OCI-LY1 (cell line): Measurements from ENCODE around the gene TIMM50.
"Not testable (repeated sequence)": the region's sequence is repeated elsewhere in the genome, so short reads cannot be mapped to it uniquely, and the experiment has no call there.

Experiments
- H2AFZ ChIP-seq: fragments of 200-600 bp; sonication (generic), shearing (Covaris generic); 2 replicates; pipeline ENCODE4 v1.6.0; 2014; ENCODE audit warnings: antibody characterized with exemption, mild to moderate bottlenecking, low read length
- H3F3A ChIP-seq: fragments of 200-600 bp; sonication (generic), shearing (Covaris generic); 2 replicates; pipeline ENCODE4 v1.6.0; 2014; ENCODE audit warnings: mild to moderate bottlenecking, antibody characterized with exemption, low read length, moderate library complexity; ENCODE audit not compliant: insufficient read depth
- H3K27ac ChIP-seq: fragments of 200-600 bp; sonication (generic); 2 replicates; pipeline ENCODE4 v1.5.1; 2014; ENCODE audit warnings: low read length, mixed run types, mild to moderate bottlenecking, low read depth; ENCODE audit not compliant: poor library complexity, severe bottlenecking
- H3K27me3 ChIP-seq: fragments of 200-600 bp; sonication (generic); 2 replicates; pipeline ENCODE4 v1.6.0; 2014; ENCODE audit warnings: antibody characterized with exemption, mild to moderate bottlenecking, low read length, moderate library complexity; ENCODE audit not compliant: insufficient read depth
- H3K36me3 ChIP-seq: fragments of 200-600 bp; sonication (generic); 2 replicates; pipeline ENCODE4 v1.6.1; 2014; ENCODE audit warnings: mild to moderate bottlenecking, antibody characterized with exemption, low read length, moderate library complexity, mixed read lengths; ENCODE audit not compliant: insufficient read depth
- H3K4me1 ChIP-seq: fragments of 200-600 bp; sonication (generic); 2 replicates; pipeline ENCODE4 v1.5.1; 2014; ENCODE audit warnings: mild to moderate bottlenecking, low read length, moderate library complexity; ENCODE audit not compliant: insufficient read depth, severe bottlenecking
- H3K4me2 ChIP-seq: fragments of 200-600 bp; sonication (generic), shearing (Covaris generic); 2 replicates; pipeline ENCODE4 v1.6.1; 2014; ENCODE audit warnings: low read length
- H3K4me3 ChIP-seq: fragments of 200-600 bp; sonication (generic); 2 replicates; pipeline ENCODE4 v1.5.1; 2014; ENCODE audit warnings: low read length, low read depth, mild to moderate bottlenecking, mixed read lengths; ENCODE audit not compliant: poor library complexity, severe bottlenecking
- H3K79me2 ChIP-seq: fragments of 200-600 bp; shearing (Covaris generic); 2 replicates; pipeline ENCODE4 v1.6.1; 2016; ENCODE audit warnings: mixed run types, low read length, mixed read lengths; ENCODE audit not compliant: insufficient read depth
- H3K9ac ChIP-seq: fragments of 200-600 bp; sonication (generic), shearing (Covaris generic); 2 replicates; pipeline ENCODE4 v1.6.1; 2014; ENCODE audit warnings: mild to moderate bottlenecking, low read length, mixed read lengths
- H3K9me2 ChIP-seq: fragments of 200-600 bp; sonication (generic), shearing (Covaris generic); 2 replicates; pipeline ENCODE4 v1.6.1; 2014; ENCODE audit warnings: low read depth, mild to moderate bottlenecking, low read length, mixed read lengths
- H3K9me3 ChIP-seq: fragments of 200-600 bp; shearing (Covaris generic); 2 replicates; pipeline ENCODE4 v1.6.1; 2014; ENCODE audit warnings: low read length, mixed read lengths
- H4K20me1 ChIP-seq: fragments of 200-600 bp; sonication (generic), shearing (Covaris generic); 2 replicates; pipeline ENCODE4 v1.6.0; 2016; ENCODE audit warnings: mild to moderate bottlenecking, low read length; ENCODE audit not compliant: insufficient read depth
- CTCF ChIP-seq: fragments of 200-600 bp; sonication (generic), shearing (Covaris generic); IDR thresholded peaks from 2 replicates; pipeline ENCODE4 v1.5.1; 2017; ENCODE audit warnings: mild to moderate bottlenecking, antibody characterized with exemption, low read length, moderate library complexity, mixed read lengths
- EZH2 ChIP-seq: fragments of 200-600 bp; sonication (generic), shearing (Covaris generic); IDR thresholded peaks from 2 replicates; pipeline ENCODE4 v1.8.0; 2017; ENCODE audit warnings: borderline replicate concordance, mixed run types, mild to moderate bottlenecking, antibody characterized with exemption, low read length, moderate library complexity, mixed read lengths

The TIMM50 gene

GRCh38 chr19:39446365-39447084, 34.1 kb upstream of the TIMM50 start:
- Histone ChIP-seq H3K4me2 (peak overlapping the region; percentile 80), H2AFZ (no peak overlapping the region), H3K9me2 (no peaks in the 10 kb centered on the region), H3K36me3 (peaks cover 26% of the 10 kb centered on the region; the same call in 1 of the 2 replicates), H3K27me3 (no peaks in the 10 kb centered on the region), H3K9me3 (no peaks in the 10 kb centered on the region), H3K79me2 (peaks cover 59% of the 10 kb centered on the region), H3K4me1 (peaks cover 46% of the 10 kb centered on the region), H3K9ac (peak overlapping the region; percentile 91), H4K20me1 (no peaks in the 10 kb centered on the region), H3K4me3 (peak overlapping the region; percentile 85), H3F3A (no peaks in the 10 kb centered on the region), H3K27ac (peak overlapping the region; percentile 66)
- TF ChIP-seq CTCF (no peak), EZH2 (no peak)

- H3K9ac ChIP-seq: peak overlapping the region; percentile 44; the same call in 1 of the 2 replicates
- H3K27me3 ChIP-seq: no peaks in the 10 kb centered on the region
- peaks cover 44% of the 10 kb centered on the region for H3K36me3 ChIP-seq
- no peaks in the 10 kb centered on the region for H4K20me1 ChIP-seq
- peak overlapping the region; percentile 80 for H3K4me2 ChIP-seq
- H3K27ac ChIP-seq: peak overlapping the region; percentile 70
- no peaks in the 10 kb centered on the region for H3F3A ChIP-seq
- H3K9me2 ChIP-seq: no peaks in the 10 kb centered on the region
- peaks cover 69% of the 10 kb centered on the region for H3K79me2 ChIP-seq
- TF ChIP-seq CTCF: no peak
- TF ChIP-seq EZH2: no peak
- H3K4me3 ChIP-seq: peak overlapping the region; percentile 85
- peaks cover 46% of the 10 kb centered on the region for H3K4me1 ChIP-seq
- H3K9me3 ChIP-seq: no peaks in the 10 kb centered on the region
- no peak overlapping the region for H2AFZ ChIP-seq
These were observed 32.4 kb upstream of the TIMM50 start for GRCh38 chr19:39448271-39448670.

GRCh38 chr19:39449116-39449797, 31.4 kb upstream of the TIMM50 start:
- Histone ChIP-seq H3K9ac (peak overlapping the region; percentile 35; the same call in 1 of the 2 replicates), H3K4me1 (peaks cover 46% of the 10 kb centered on the region), H3K36me3 (peaks cover 54% of the 10 kb centered on the region), H3K4me3 (peak overlapping the region; percentile 42), H3K9me3 (no peaks in the 10 kb centered on the region), H3F3A (no peaks in the 10 kb centered on the region), H2AFZ (no peak overlapping the region), H3K4me2 (peak overlapping the region; percentile 63), H3K79me2 (peaks cover 69% of the 10 kb centered on the region), H4K20me1 (no peaks in the 10 kb centered on the region), H3K9me2 (no peaks in the 10 kb centered on the region), H3K27me3 (no peaks in the 10 kb centered on the region), H3K27ac (peak overlapping the region; percentile 70)
- no peak for TF ChIP-seq CTCF
- no peak for TF ChIP-seq EZH2

DNA sequence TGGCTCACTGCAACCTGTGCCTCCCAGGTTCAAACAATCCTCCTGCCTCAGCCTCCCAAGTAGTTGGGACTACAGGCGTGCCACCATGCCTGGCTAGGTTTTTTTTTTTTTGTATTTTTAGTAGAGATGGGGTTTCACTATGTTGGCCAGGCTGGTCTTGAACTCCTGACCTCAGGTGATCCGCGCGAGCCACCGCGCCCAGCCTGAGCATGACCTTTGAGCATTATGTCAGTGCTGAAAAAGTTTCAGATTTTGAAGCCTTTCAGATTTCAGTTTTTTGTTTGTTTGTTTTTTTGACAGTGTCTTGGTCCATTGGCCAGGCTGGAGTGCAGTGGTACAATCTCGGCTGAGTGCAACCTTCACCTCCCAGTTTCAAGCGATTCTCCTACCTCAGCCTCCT, 29.4 kb upstream of the TIMM50 start:
- peaks cover 67% of the 10 kb centered on the region for H3K79me2 ChIP-seq
- H3K4me1 ChIP-seq: peaks cover 41% of the 10 kb centered on the region
- H3F3A ChIP-seq, H3K9ac ChIP-seq, H4K20me1 ChIP-seq, H3K4me2 ChIP-seq, H2AFZ ChIP-seq, H3K27me3 ChIP-seq, H3K4me3 ChIP-seq, H3K9me3 ChIP-seq, H3K9me2 ChIP-seq, H3K27ac ChIP-seq: not testable (repeated sequence)
- H3K36me3 ChIP-seq: peaks cover 66% of the 10 kb centered on the region
